NB4 (cell line): ENCODE results near the gene TGFBR3L.

Experiments used
- DNase-seq: peaks from one replicate; pipeline ENCODE4 v3.0.0; 2010; ENCODE audit warnings: low read depth
- H3K4me3 ChIP-seq: one replicate; pipeline ENCODE4 v1.5.1; 2011; ENCODE audit warnings: mild to moderate bottlenecking, low read depth, low read length, moderate library complexity
- MYC ChIP-seq: IDR thresholded peaks from 2 replicates; pipeline ENCODE4 v1.6.1; 2011; ENCODE audit warnings: low read depth, low read length
- POLR2A ChIP-seq: IDR thresholded peaks from 2 replicates; pipeline ENCODE4 v1.6.1; 2011; ENCODE audit warnings: mild to moderate bottlenecking; ENCODE audit not compliant: insufficient read length; ENCODE audit errors: extremely low read depth
- TF ChIP-seq, protein P1 (sequence below): IDR thresholded peaks from one replicate; pipeline ENCODE4 v1.5.1; 2012; ENCODE audit warnings: low read depth, low read length
- TF ChIP-seq, protein P2 (sequence below): IDR thresholded peaks from 2 replicates; pipeline ENCODE4 v1.6.1; 2011; ENCODE audit warnings: low read depth, low read length

The TGFBR3L gene

DNA sequence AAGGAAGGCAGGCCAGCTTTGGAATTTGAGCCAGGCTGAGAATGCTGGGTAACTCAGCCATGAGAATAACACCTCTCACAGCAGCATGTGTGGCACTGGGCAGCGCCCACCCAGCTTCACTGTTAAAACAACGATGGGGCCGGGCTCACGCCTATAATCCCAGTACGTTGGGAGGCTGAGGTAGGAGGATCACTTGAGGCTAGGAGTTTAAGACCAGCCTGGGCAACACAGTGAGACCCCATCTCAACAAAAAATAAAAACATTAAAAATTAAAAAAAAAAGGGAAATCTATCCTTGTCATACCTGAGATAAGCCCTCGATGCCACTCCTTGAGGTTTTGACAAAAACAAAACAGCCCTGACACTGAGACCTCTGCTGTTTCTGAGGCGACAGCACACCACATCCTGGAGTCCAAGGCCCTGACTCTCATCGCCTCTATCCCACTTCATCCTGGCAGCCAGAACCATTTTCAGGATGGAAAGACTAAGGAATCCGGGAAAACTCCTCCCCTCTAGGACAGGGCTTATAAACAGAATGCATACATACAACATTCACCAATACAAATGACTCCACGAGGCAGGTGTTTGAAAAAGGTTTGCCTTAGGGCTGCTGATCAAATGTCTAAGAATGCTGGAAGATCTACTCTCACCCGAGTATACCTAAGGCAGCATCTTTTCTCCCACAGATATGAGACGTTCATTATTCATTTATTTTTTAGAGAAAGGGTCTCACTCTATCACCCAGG, 51.5 kb downstream of the TGFBR3L start:
- TF ChIP-seq MYC (no peak), POLR2A (no peak)
- TF ChIP-seq, protein P1, sequence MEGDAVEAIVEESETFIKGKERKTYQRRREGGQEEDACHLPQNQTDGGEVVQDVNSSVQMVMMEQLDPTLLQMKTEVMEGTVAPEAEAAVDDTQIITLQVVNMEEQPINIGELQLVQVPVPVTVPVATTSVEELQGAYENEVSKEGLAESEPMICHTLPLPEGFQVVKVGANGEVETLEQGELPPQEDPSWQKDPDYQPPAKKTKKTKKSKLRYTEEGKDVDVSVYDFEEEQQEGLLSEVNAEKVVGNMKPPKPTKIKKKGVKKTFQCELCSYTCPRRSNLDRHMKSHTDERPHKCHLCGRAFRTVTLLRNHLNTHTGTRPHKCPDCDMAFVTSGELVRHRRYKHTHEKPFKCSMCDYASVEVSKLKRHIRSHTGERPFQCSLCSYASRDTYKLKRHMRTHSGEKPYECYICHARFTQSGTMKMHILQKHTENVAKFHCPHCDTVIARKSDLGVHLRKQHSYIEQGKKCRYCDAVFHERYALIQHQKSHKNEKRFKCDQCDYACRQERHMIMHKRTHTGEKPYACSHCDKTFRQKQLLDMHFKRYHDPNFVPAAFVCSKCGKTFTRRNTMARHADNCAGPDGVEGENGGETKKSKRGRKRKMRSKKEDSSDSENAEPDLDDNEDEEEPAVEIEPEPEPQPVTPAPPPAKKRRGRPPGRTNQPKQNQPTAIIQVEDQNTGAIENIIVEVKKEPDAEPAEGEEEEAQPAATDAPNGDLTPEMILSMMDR = no peak
- TF ChIP-seq, protein P2, sequence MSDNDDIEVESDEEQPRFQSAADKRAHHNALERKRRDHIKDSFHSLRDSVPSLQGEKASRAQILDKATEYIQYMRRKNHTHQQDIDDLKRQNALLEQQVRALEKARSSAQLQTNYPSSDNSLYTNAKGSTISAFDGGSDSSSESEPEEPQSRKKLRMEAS = no peak
- no peak for DNase-seq
- H3K4me3 ChIP-seq = no peak overlapping the region

DNA sequence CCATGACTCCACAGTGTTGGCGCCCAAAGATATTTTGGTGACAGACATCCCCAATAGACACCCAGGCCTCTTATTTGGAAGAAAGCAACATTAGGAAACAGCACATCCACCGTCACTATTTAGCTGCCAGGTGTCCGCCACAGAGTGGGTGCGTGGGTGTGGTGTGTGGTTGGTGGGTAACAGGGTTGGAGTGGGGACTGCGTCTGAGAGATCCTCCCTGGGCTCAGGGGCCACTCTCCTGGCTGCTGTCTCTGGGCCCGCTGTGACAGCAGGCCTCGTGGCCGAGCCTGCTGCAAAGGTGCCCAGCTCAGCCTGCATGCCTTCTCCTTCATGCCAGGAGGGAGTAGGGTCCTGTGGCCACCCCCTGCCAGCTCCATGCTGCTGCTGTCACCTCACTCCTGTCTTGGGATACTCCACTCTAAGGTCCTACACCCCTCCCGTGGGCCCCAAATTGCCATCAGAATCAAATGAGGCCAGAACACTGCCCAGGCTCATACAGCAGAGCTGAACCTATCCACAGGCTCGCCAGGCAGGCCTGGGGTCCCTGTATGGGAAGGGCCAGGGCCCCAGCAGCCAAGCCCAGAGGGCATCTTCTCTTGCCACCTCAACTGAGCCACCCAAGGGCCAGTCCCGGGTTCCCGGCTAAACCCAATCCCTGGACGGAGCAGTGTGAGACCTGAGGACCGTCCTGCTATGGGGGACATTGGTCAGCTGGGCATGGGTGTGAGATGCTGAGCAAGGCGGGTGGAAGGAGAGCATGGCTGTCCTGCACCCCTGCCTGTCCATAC, 53.6 kb downstream of the TGFBR3L start:
- DNase-seq = no peak
- TF ChIP-seq, protein P1 = no peak
- no peak for TF ChIP-seq POLR2A
- TF ChIP-seq MYC = no peak
- TF ChIP-seq, protein P2 = no peak
- H3K4me3 ChIP-seq = no peak overlapping the region
